Measurements from ENCODE around the gene PRR14L.
"Not testable (repeated sequence)": the region's sequence is repeated elsewhere in the genome, so short reads cannot be mapped to it uniquely, and the experiment has no call there.

PRR14L gene

GRCh38 chr22:31740314-31740713, 9.6 kb downstream of the PRR14L start:
- not testable (repeated sequence) for FAIRE-seq; DNase-seq (ENCODE audit: low spot score)

- no peak for DNase-seq (ENCODE audit: low spot score)
- no peak for FAIRE-seq
These were observed 10.1 kb downstream of the PRR14L start for GRCh38 chr22:31739795-31740201.

GRCh38 chr22:31738566-31738965, 11.4 kb downstream of the PRR14L start:
- FAIRE-seq (no peak), DNase-seq (ENCODE audit: low spot score) (no peak)

GRCh38 chr22:31737932-31738331, 12.0 kb downstream of the PRR14L start:
- FAIRE-seq, result no peak
- DNase-seq (ENCODE audit: low spot score), result no peak

GRCh38 chr22:31736458-31736857, 13.5 kb downstream of the PRR14L start:
- DNase-seq (ENCODE audit: low spot score), result no peak
- no peak for FAIRE-seq

GRCh38 chr22:31734512-31734911, 15.4 kb downstream of the PRR14L start:
- DNase-seq (ENCODE audit: low spot score) (peak; percentile 13), FAIRE-seq (no peak)

GRCh38 chr22:31733580-31734079, 16.3 kb downstream of the PRR14L start:
- DNase-seq (ENCODE audit: low spot score), result no peak
- FAIRE-seq, result no peak

GRCh38 chr22:31732089-31732829, 17.7 kb downstream of the PRR14L start:
- FAIRE-seq (no peak), DNase-seq (ENCODE audit: low spot score) (no peak)

GRCh38 chr22:31730344-31730711, 19.6 kb downstream of the PRR14L start:
- no peak for DNase-seq (ENCODE audit: low spot score)

GRCh38 chr22:31728857-31729256, 21.1 kb downstream of the PRR14L start:
- FAIRE-seq (peak; percentile 30), DNase-seq (ENCODE audit: low spot score) (no peak)

More at GRCh38 chr22:31730344-31730711, 19.6 kb downstream of the PRR14L start:
- no peak for FAIRE-seq

GRCh38 chr22:31726692-31727091, 23.2 kb downstream of the PRR14L start:
- FAIRE-seq, result no peak

GRCh38 chr22:31723723-31724122, 26.2 kb downstream of the PRR14L start:
- DNase-seq (ENCODE audit: low spot score) (no peak), FAIRE-seq (no peak)

More at GRCh38 chr22:31726692-31727091, 23.2 kb downstream of the PRR14L start:
- DNase-seq (ENCODE audit: low spot score), result no peak

- DNase-seq (ENCODE audit: low spot score), result no peak
- FAIRE-seq, result no peak
These were observed 30.0 kb downstream of the PRR14L start for GRCh38 chr22:31719850-31720471.

- FAIRE-seq (no peak), DNase-seq (ENCODE audit: low spot score) (no peak)
These were observed 34.7 kb downstream of the PRR14L start for GRCh38 chr22:31715147-31715778.

GRCh38 chr22:31711226-31711625, 38.7 kb downstream of the PRR14L start:
- not testable (repeated sequence) for FAIRE-seq; DNase-seq (ENCODE audit: low spot score)

- no peak for FAIRE-seq
- DNase-seq (ENCODE audit: low spot score), result no peak
These were observed 42.4 kb downstream of the PRR14L start for GRCh38 chr22:31707519-31707918.

GRCh38 chr22:31695423-31695822, 54.5 kb downstream of the PRR14L start:
- no peak for DNase-seq (ENCODE audit: low spot score)
- FAIRE-seq, result no peak

GRCh38 chr22:31694046-31694445, 55.9 kb downstream of the PRR14L start:
- DNase-seq (ENCODE audit: low spot score); FAIRE-seq: not testable (repeated sequence)

- no peak for DNase-seq (ENCODE audit: low spot score)
- peak; percentile 35 for FAIRE-seq
These were observed 57.6 kb downstream of the PRR14L start for GRCh38 chr22:31692186-31692886.

- FAIRE-seq, result no peak
- no peak for DNase-seq (ENCODE audit: low spot score)
These were observed 58.5 kb downstream of the PRR14L start for GRCh38 chr22:31691408-31691807.
